SK-MEL-5 (cell line): Measurements from ENCODE around the gene CCDC78. TPM values are rescaled to one million over a fixed set of nuclear protein-coding genes. Genes with fewer than 3 reads are reported as not detected.
A peak's percentile ranks its signal among the peaks of the same experiment; 100 is the strongest.

Experiments used
- DNase-seq: peaks from one replicate; pipeline ENCODE4 v3.0.0-alpha.2; 2016; ENCODE audit warnings: low read depth, low spot score
- in situ Hi-C: cut with HindIII; loops from 2 replicates; pipeline ENCODE4 v1.10.0; 2016; ENCODE audit warnings: low sequenced_read_pairs, high pct_unique_total_duplicates, low pct_unique_long_range_greater_than_20kb
- total RNA-seq: library from RNA; depleted of rRNA; stranded (reverse); fragments of >200 nt; shearing (Covaris generic); gene quantifications from 2 replicates; pipeline ENCODE4 v1.2.3, GENCODE V29; 2014

Gene CCDC78
- total RNA-seq, 1 experiment from 2014 or later: 18.1 TPM

DNA sequence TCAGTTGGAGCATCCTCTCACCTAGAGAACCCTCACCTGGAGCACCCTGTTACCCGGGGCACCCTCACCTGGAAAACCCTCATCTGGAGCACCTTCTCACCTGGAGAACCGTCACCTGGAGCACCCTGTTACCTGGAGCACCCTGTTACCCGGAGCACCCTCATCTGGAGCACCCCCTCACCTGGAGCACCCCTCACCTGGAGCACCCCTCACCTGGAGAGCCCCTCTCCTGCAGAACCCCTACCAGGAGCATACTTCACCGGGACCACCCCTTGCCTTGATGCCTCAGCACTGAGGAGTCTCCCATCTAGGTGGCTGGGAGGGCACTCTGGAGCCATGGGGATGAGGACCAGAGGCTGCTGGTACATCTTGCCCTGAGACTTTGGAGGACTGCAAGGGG lies 17.3 kb downstream of the CCDC78 start:
- DNase-seq: no peak
- in situ Hi-C loops: no loop called here

GRCh38 chr16:708019-708418 lies 18.2 kb downstream of the CCDC78 start:
- in situ Hi-C loops: no loop called here

DNA sequence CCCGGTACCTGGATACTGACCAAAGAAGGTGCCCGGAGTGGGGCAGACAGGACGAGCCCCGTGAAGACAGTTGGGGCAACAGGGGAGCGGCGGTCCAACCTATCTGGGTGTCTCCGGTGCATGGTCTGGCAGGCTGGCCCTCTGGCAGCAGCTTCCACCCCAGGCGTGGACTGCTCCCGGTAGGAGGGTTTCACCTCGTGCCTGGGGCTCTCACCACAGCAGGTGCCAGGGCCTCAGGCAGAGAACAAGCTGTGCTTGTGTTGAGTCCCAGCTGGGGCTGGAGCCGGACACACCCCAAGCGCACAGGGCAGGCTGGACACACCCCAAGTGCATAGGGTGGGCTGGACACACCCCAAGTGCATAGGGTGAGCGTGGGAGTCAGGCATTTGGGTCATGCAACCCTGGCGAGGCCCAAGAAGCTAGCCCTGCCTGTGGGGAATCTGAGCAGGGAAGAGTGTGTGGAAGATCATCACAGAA lies 19.1 kb downstream of the CCDC78 start:
- in situ Hi-C loops: no loop called here
- DNase-seq: no peak

More at GRCh38 chr16:708019-708418, 18.2 kb downstream of the CCDC78 start:
- no peak for DNase-seq

DNA sequence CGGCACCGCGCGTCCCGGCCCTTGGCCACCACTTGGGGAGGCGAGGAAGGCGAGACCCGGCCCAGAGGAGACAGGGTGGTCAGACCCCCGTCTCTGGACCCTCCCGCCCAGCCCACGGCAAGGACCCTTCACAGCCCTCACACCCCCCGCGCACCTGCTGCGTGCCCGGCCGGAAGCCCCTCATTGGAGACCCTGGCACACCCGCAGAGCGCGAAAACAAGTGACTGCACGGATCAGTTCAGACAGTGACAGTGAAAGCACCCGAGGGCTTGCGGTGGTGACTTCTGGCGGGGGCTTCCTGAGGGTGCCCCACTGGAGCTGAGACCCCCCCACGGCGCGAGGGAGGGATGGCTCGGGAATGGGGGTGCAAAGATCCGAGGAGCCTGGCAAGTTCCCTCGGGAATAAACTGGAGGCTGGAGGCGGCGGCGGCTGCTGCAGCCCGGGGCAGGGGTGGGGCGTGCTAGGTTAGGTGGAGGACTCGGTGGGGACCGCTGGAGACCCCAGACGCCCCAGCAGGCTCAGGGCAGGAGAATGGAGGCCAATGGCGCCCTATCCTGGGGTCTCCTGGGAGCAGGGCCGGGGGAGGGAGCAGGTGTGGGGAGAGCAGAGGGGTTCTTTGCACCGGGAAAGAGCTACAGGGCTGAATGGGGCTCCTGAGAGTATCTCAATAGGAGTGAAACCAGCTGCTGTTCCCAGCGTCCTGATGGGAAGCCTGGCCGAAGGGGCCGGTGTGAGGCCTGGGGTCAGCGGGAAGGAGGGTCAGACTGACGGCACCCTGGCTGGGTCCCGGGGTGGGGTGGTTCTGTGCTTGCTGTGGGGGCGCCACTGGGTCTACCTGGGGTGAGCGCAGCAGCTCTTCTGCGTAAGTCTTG lies 19.8 kb downstream of the CCDC78 start:
- in situ Hi-C loops: no loop called here

DNA sequence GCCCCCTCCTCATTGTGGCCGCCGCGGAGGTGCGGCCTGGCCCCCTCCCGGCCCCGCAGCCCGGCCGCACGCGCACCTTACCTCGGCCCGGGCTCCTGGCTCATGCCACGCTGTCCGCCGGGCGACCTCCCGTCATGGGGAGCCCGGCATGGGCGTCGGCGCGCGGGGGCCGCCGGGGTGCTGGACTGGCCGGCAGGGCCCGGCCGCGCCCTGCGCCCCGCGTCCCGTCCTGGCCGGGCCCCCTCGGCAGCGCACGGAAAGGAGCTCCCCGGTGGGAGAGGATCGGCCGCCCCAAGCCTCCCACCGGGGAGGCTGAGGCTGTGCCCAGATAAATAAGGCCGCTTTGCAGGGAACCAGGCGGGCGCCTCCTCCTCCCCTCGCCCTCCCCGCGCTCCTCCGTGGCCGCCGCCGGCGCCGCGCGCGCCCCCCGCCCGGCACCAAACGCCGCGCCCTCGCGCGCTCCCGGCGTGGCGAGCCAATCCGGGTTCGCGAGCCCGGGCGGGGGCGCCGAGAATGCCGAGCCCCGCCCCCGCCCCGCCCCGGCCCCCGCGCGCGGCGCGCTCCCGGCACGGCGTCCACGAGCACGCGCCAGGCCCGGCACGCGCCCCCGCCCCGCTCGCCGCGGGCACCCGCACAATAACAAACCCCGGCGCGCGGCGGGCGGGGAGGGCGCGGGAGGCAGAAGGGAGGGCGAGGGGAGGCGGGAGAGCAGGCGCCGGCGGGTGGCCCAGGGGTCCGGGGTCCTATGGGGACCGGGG lies 20.6 kb downstream of the CCDC78 start, which contains the start of gene FBXL16:
FBXL16 (minus strand) TSS at position 371 of the 758 bp plus-strand sequence. CDS start 8,396 bp downstream, outside the sequence.
- in situ Hi-C loops: no loop called here
- peak; percentile 53 for DNase-seq

More for the DNA sequence above, 19.8 kb downstream of the CCDC78 start:
- DNase-seq: no peak

GRCh38 chr16:704552-705380 lies 21.5 kb downstream of the CCDC78 start:
- no peak for DNase-seq
- in situ Hi-C loops: no loop called here

GRCh38 chr16:704047-704446 lies 22.2 kb downstream of the CCDC78 start:
- DNase-seq: no peak
- in situ Hi-C loops: no loop called here

DNA sequence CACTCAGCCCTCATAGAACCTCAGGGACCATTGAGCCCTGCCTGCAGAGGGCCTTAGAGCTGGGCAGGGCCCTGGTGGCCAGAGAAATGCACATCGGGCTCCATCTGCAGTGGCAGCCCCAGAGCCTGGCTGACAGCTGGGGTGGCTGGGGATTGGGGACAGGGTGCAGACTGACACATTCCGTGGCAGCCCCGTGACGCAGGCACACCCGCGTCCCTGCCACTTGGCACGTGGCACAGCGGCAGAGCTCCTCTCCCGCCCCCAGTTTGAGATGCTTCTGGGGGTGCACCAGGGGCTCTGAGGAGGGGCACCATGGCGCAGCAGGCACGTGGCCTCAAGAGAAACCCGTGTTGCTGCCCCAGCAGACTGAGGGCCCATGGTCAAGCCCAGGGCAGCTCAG lies 22.8 kb downstream of the CCDC78 start:
- DNase-seq: no peak
- in situ Hi-C loops: no loop called here

GRCh38 chr16:702341-702740 lies 23.9 kb downstream of the CCDC78 start:
- in situ Hi-C loops: no loop called here
- DNase-seq: no peak

DNA sequence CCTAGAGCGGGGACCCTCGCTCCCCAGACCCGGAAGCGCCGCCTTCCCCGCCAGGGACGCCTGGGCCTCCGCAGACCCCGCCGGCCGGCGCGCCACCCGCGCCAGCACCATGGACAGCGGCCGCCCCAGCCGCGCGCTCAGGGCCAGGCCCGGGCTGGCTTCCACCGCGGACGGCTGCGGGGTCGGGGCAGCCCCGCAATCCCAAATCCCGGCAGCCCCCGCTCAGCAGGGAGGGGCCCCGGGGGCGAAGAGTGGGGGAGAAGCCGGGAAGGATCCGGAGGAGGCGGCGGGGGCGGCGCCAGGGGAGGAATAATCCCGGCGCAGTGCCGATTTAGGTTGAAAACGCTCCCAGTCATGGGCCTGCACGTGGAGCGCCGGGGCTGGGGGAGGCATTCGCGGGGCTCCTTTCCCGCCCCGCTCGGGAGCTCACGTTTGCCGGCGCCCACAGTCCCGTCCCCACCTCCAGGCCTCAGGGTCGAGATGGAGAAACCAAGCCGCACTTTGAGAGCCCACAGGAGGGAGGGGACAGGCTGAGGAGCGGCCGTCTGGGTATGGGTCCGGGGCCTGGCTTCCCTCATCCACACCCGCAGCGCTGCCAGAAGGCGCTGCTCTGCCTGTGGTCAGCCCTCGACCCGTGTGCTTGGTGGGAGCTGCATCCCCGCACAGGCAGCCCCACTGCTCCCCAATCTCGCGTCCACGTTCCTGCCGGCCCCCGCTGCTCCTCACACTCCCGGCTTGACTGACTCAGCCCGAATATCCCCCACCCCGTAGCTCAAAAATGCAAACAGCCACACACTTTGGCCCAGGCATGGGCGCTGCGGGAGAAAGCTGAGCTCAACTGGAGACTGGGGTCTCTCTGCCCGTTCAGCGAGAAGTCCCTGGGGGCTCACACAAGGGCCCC lies 25.3 kb downstream of the CCDC78 start:
- in situ Hi-C loops: no loop called here
- DNase-seq: no peak

GRCh38 chr16:698911-699671 lies 27.2 kb downstream of the CCDC78 start:
- in situ Hi-C loops: no loop called here
- DNase-seq: no peak

DNA sequence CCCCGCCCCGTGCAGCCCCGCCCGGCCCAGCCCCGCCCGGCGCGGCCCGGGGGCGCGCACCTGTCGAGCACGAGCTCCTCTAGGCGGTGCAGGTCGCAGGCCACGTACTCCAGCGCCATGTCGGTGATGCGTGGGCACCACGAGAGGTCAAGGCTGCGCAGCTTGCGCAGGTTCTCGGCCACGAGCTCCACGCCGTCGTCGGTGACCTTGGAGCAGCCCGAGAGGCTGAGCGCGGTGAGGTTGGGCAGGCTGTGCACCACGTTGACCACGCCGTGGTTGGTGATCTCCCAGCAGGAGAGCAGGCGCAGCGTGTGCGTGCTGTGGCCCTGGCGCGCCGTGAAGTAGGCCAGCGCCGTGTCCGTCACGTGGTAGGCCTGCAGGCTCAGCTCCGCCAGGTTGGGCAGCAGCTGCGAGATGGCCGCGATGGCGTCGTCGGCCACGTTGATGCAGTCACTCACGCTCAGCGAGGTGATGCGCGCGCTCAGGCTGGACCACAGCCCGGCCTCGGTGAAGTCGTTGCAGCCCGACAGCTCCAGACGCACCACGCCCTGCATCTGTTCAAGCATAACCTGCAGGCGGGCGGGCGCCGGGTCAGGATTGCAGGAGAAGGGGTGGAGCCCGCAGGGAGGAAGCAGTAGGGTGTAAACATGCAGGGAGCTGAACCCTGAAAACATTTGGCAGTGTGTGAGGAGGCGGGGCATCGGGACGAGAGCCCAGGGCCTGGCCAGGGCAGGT lies 30.7 kb downstream of the CCDC78 start:
- in situ Hi-C loops: no loop called here
- no peak for DNase-seq

DNA sequence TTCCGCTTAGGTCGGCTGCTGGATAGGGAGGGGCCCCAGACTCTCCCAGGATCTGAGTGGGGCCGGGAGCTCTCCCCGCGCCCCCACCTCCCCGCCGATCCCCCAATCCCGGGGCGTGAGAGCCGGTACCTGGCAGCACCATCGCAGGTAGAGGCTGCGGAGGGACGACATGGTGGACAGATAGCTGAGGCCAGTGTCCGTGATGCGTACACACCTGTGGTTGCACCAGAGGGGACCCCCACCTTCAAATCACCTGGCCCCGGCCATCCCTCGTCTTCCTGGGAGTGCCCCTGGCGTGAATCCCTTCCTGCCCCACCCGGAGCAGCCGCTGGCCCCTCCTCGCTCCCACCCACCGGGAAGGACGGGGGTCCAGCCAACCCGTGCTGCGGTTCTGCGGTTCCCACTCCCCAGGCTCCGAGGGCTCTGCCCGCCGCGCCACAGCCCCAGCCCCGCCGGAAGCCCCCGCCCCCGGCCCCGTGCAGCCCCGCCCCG lies 31.3 kb downstream of the CCDC78 start:
- no peak for DNase-seq
- in situ Hi-C loops: no loop called here

DNA sequence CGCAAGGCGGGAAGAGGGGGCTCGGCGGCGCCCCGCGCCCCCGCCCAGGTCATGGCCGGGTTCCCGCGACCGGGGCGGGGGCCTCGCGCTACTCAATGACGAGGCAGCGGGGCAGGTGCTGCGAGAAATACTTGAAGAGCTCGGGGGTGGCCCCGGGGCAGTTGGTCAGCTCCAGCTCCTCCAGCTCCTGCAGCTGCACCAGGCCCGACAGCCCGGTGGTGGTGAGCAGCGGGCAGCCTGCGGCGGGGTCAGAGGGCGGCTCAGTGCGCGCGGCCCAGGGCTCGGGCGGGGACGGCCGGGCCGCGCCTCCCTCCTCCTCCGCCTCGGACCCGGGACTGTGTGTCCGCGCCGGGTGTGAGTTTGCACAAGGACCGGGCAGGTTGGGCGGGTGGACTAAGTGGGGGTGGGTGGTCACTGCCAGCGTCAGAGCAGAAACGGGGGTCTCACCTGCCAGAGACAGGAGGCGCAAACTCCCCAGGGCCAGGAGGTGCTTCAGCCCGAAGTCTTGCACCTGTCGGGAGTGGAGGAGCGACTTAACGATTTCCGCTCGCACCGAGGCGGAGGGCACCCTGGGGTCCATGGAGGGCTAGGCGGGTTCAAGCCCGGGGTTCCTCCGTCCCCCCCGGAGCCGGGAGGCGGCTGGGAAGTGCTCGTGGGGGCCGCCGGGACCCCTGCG lies 31.9 kb downstream of the CCDC78 start:
- no peak for DNase-seq
- in situ Hi-C loops: no loop called here

DNA sequence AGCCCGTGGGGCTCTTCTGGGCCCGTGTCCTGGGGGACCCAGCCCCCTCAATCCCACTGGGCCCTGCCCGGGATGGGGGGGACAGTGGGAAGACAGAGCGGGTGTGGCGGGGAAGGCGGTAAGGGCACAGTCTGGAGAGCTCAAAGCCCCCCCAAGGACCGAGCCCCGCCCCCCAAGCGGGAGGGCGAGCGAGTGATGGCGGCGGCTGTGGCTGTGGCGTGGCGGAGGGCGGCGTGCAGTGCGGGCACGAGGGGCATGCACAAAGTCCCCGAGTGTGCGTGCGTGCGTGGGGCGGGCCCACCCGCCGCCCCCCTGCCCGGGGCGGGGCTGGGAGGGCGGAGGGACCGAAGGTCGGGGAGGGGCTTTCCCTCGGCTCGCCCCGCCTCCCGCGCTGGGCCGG lies 32.5 kb downstream of the CCDC78 start:
- no peak for DNase-seq
- in situ Hi-C loops: no loop called here
